Hippocampal formation (tissue), 2 donors: ENCODE data around the gene MSI2.

ENCODE experiments used
- DNase-seq, 2 donors: peaks; one replicate each; lab custom pipeline; 2025; lab: John Stamatoyannopoulos, UW

MSI2 gene

GRCh38 chr17:57665696-57666095, 409.4 kb downstream of the MSI2 start:
- DNase-seq = no peak

- DNase-seq = no peak
These were observed 410.0 kb downstream of the MSI2 start for GRCh38 chr17:57666201-57666870.

- DNase-seq = no peak
These were observed 410.6 kb downstream of the MSI2 start for GRCh38 chr17:57666946-57667345.

- no peak for DNase-seq
These were observed 411.2 kb downstream of the MSI2 start for GRCh38 chr17:57667461-57667923.

GRCh38 chr17:57668332-57668731, 412.0 kb downstream of the MSI2 start:
- no peak for DNase-seq

- no peak for DNase-seq
These were observed 413.6 kb downstream of the MSI2 start for GRCh38 chr17:57669671-57670529.

- no peak for DNase-seq
These were observed 414.6 kb downstream of the MSI2 start for GRCh38 chr17:57670769-57671569.

- peak; percentile 78 to 86 for DNase-seq
These were observed 415.6 kb downstream of the MSI2 start for GRCh38 chr17:57671667-57672632.

GRCh38 chr17:57672971-57673370, 416.6 kb downstream of the MSI2 start:
- DNase-seq = no peak

- DNase-seq = no peak
These were observed 418.6 kb downstream of the MSI2 start for GRCh38 chr17:57674894-57675293.

GRCh38 chr17:57675427-57676387, 419.4 kb downstream of the MSI2 start:
- no peak for DNase-seq

- DNase-seq = no peak
These were observed 420.2 kb downstream of the MSI2 start for GRCh38 chr17:57676543-57676942.

GRCh38 chr17:57677301-57677700, 421.0 kb downstream of the MSI2 start:
- no peak for DNase-seq

GRCh38 chr17:57677858-57678257, 421.5 kb downstream of the MSI2 start:
- no peak for DNase-seq

- DNase-seq = no peak
These were observed 422.1 kb downstream of the MSI2 start for GRCh38 chr17:57678393-57678792.

GRCh38 chr17:57679356-57679755, 423.0 kb downstream of the MSI2 start:
- DNase-seq = no peak

GRCh38 chr17:57679906-57680695, 423.8 kb downstream of the MSI2 start:
- DNase-seq = no peak

- no peak for DNase-seq
These were observed 426.4 kb downstream of the MSI2 start for GRCh38 chr17:57682701-57683100.
